Kidney epithelial cell (primary cell): ENCODE results near the gene CDH23. TPM values are rescaled to one million over a fixed set of nuclear protein-coding genes. Genes with fewer than 3 reads are reported as not detected.

Source experiments
- DNase-seq: peaks from one replicate; pipeline ENCODE4 v3.0.0-alpha.2; 2010; ENCODE audit warnings: low read depth
- H3K27me3 ChIP-seq: 2 replicates; pipeline ENCODE4 v1.6.0; 2011; ENCODE audit warnings: low read length; ENCODE audit not compliant: control insufficient read depth, insufficient read depth
- H3K36me3 ChIP-seq: 2 replicates; pipeline ENCODE4 v1.5.1; 2011; ENCODE audit warnings: low read length; ENCODE audit not compliant: control insufficient read depth, insufficient read depth
- H3K4me3 ChIP-seq: 2 replicates; pipeline ENCODE4 v1.5.1; 2011; ENCODE audit warnings: low read depth, mild to moderate bottlenecking, control low read depth, low read length
- CTCF ChIP-seq: IDR thresholded peaks from 2 replicates; pipeline ENCODE4 v1.5.1; 2011; ENCODE audit warnings: mild to moderate bottlenecking, moderate library complexity, low read length, control low read depth, inconsistent platforms; ENCODE audit not compliant: insufficient read depth, poor library complexity, severe bottlenecking
- total RNA-seq: library from RNA; depleted of rRNA; stranded (reverse); fragments of >200 nt; gene quantifications from 2 replicates; pipeline ENCODE4 v1.2.3, GENCODE V29; 2015

The CDH23 gene
- total RNA-seq, 1 donor from 2014 or later: 0.04 TPM

DNA sequence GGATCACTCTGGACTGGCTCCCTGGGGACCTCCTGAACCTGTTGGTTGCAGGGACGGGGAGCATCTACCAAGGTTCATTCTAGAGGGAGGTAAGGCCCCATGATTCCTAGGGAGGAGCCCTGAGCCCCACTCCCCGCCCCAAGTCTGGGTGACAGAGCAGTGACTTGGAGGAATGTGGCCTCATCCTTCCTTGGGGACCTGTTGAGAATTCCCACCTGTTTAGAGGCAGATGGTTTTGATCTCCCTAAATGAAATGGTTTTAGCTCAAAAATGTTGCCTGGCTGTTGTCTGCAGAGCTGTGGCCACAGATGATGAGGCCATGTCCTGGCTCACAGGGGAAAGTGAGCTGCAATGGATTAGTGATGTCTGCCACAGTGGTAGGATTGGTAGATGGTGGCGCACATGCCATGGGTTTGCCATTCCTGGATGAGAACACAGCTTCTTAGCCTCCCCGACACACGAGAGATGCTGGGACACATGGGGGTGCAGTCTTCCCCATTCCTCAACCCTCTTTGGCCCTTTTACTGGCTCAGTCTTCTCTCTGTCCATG is 310.6 kb downstream of the CDH23 start:
- H3K36me3 ChIP-seq: no peaks in the 10 kb centered on the region

GRCh38 chr10:71708301-71708703 is 311.6 kb downstream of the CDH23 start:
- Histone ChIP-seq H3K36me3 (no peaks in the 10 kb centered on the region), H3K27me3 (peaks cover 20% of the 10 kb centered on the region), H3K4me3 (no peak overlapping the region)
- no peak for DNase-seq
- TF ChIP-seq CTCF: peak; percentile 87

More for the DNA sequence above, 310.6 kb downstream of the CDH23 start:
- Histone ChIP-seq H3K27me3 (peaks cover 19% of the 10 kb centered on the region), H3K4me3 (no peak overlapping the region)
- TF ChIP-seq CTCF: no peak
- no peak for DNase-seq

DNA sequence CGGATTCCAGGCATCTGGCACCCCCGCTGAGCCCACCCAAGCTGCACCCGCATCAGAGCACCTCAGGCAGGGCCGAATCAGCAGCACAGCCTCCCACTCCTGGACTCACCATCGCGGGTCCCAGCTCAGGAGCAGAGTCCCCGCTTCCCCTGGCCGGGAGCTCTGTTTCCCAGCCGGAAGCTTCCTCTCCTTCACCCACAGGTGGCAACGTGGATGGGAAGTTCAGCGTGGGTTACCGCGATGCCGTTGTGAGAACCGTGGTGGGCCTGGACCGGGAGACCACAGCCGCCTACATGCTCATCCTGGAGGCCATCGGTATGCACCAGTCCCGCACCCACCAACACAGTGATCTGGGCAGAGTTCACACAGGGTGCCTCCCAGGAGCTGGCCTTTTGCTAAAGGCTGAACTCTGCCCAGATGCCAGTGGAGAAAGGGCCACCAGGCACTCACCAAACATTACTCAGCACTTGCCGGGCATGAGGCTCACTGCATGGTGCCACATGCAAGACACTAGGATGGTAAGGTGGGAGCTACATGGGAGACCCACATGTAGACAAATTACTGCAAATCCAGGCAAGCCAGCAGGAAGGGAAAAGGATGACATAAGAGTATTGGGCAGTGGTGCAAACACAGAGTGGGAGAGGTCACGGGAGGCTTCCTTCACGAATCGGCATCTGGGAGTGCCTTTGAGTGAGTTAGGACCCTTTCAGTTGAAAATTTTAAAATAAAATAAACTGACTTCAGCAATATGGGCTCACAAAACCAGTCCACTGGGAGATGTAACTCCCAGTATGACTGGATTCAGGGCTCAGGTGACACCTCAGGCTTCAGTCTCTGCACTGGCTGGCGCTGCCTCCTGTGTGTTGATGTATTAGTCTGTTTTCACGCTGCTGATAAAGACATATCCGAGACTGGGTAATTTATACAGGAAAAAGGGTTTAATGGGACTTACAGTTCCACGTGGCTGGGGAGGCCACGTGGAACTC is 312.5 kb downstream of the CDH23 start:
- DNase-seq: no peak
- Histone ChIP-seq H3K4me3 (no peak overlapping the region), H3K27me3 (peaks cover 20% of the 10 kb centered on the region), H3K36me3 (no peaks in the 10 kb centered on the region)
- TF ChIP-seq CTCF: no peak

DNA sequence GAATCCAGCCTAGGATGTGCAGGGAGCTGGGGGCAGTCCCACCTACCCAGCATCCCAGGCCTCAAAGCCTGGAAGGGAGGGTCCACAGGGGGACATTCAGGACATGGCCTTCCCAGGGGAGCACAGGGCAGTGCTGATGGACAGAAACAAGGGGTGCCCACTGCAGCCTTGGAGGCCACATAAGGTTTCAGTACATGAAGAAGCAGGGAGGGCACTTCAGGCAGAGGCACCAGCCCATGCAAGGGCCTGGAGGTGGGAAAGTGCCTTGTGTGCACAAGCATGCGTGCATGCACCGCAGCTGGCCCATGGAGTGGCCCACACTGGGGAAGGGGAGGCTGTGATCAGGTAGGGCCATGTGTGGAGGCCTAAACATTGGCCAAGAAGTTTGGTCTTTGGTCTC is 313.8 kb downstream of the CDH23 start:
- DNase-seq: no peak
- Histone ChIP-seq H3K4me3 (no peak overlapping the region), H3K36me3 (no peaks in the 10 kb centered on the region), H3K27me3 (peaks cover 20% of the 10 kb centered on the region)
- no peak for TF ChIP-seq CTCF

DNA sequence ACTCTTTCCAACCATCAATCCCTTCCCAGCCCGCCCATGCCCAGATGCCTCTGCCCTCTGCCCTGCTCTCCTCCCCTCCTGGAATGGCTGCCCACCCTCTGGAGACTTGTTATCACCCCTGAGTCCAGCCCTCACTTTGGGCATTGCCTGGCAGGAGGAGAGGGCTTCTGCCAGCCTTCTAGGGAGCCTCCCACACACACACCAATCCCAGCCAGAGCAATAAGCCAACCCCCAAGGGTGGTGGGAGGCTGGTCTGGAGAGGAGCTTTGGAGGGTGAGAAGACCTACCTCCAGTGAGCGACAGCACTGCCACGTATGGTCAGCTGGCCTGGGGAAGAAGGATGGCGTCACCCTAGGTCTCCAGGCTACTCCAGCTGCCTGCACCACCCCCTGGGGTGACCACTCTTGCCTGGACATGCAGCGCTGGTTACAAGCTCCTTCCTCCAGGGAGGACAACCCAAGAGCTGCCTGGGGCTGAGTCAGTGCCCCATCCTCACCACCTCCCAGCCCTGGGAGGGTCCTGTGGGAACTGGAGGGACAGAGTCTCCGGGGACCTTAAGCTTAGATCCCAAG is 314.4 kb downstream of the CDH23 start:
- H3K27me3 ChIP-seq: peaks cover 20% of the 10 kb centered on the region
- no peaks in the 10 kb centered on the region for H3K36me3 ChIP-seq
- H3K4me3 ChIP-seq: no peak overlapping the region
- no peak for DNase-seq
- TF ChIP-seq CTCF: no peak
